Mucosa of descending colon (tissue), 3 donors: ENCODE measurements around the gene GINS1. TPM values are rescaled to one million over a fixed set of nuclear protein-coding genes. Genes with fewer than 3 reads are reported as not detected.

ENCODE experiments used
- ATAC-seq: fragments of 200-7000 bp; cut with Tn5 transposase; one replicate; pipeline ENCODE4 v1.9.1; 2020; ENCODE audit warnings: mild to moderate bottlenecking, moderate library complexity
- DNase-seq, 3 donors: peaks; one replicate each; pipeline ENCODE4 v3.0.0-alpha.2; 2020
- H3K36me3 ChIP-seq: fragments of 200-600 bp; one replicate; pipeline ENCODE4 v1.8.0; 2021; ENCODE audit warnings: low read depth, mild to moderate bottlenecking
- H3K4me1 ChIP-seq: fragments of 200-600 bp; one replicate; pipeline ENCODE4 v1.8.0; 2021; ENCODE audit warnings: low read depth, mild to moderate bottlenecking
- H3K4me3 ChIP-seq: fragments of 200-600 bp; one replicate; pipeline ENCODE4 v1.8.0; 2021; ENCODE audit warnings: mild to moderate bottlenecking
- H3K9me3 ChIP-seq: fragments of 200-600 bp; one replicate; pipeline ENCODE4 v1.8.0; 2021; ENCODE audit warnings: mild to moderate bottlenecking
- CTCF ChIP-seq: fragments of 200-600 bp; IDR thresholded peaks from one replicate; pipeline ENCODE4 v1.8.0; 2022; ENCODE audit warnings: antibody characterized with exemption, mild to moderate bottlenecking
- intact Hi-C, 2 donors: fragments of 100-400 bp; cut with DNase I in 1 of 2; cut with micrococcal nuclease in 1 of 2; formaldehyde crosslinking; loops; one replicate each; pipeline versions ENCODE4 v1.11.0 to v1.11.1; 2022; cut with DNase I, micrococcal nuclease
- total RNA-seq, 3 donors: library from RNA; stranded (reverse); fragmentation: NEBNext Ultra II Directional in 2 of 3; extraction: Animal tissue kit (Norgen Biotek cat#: 25700) in 2 of 3; gene quantifications; one replicate each; pipeline versions ENCODE4 v1.2.1 to v1.2.4, GENCODE V29; 2021 to 2023
- donor health status: DM: no; HTN: no; CAD: no; lungs with moderate emphysema.
- donor health status: DM: no; HTN: no; CAD: no.
- donor health status: DM: no; HTN: yes; CAD: no.

The GINS1 gene
- total RNA-seq, 3 donors from 2014 or later, result 1.8 to 8.6 (median 1.9) TPM

GRCh38 chr20:25487306-25487705 is 79.8 kb downstream of the GINS1 start:
- no peaks in the 10 kb centered on the region for H3K36me3 ChIP-seq
- DNase-seq (no peak), ATAC-seq (no peak)
- TF ChIP-seq CTCF, result no peak
- intact Hi-C loops, result no loop called here
- H3K4me3 ChIP-seq, result no peak overlapping the region
- H3K4me1 ChIP-seq, result no peaks in the 10 kb centered on the region
- no peaks in the 10 kb centered on the region for H3K9me3 ChIP-seq

DNA sequence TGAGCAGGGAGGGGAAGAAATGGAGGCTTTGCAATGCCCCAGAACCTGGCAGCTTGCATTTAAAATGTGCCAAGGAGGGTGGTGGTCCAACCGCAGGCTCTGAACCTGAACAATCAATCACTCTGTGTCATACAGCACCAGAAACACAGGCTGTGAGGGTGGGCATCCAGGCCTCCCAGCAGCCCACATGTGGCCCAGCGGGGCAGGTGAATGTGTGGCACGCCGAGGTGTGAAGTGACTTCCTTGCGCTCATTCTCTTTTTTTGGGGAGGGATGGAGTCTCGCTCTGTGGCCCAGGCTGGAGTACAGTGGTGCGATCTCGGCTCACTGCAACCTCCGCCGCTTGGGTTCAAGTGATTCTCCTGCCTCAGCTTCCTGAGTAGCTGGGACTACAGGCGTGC is 80.5 kb downstream of the GINS1 start:
- intact Hi-C loops, result no loop called here
- Histone ChIP-seq H3K36me3 (no peaks in the 10 kb centered on the region), H3K4me3 (no peak overlapping the region), H3K4me1 (no peaks in the 10 kb centered on the region), H3K9me3 (no peaks in the 10 kb centered on the region)
- DNase-seq, result no peak
- no peak for ATAC-seq
- TF ChIP-seq CTCF, result no peak

DNA sequence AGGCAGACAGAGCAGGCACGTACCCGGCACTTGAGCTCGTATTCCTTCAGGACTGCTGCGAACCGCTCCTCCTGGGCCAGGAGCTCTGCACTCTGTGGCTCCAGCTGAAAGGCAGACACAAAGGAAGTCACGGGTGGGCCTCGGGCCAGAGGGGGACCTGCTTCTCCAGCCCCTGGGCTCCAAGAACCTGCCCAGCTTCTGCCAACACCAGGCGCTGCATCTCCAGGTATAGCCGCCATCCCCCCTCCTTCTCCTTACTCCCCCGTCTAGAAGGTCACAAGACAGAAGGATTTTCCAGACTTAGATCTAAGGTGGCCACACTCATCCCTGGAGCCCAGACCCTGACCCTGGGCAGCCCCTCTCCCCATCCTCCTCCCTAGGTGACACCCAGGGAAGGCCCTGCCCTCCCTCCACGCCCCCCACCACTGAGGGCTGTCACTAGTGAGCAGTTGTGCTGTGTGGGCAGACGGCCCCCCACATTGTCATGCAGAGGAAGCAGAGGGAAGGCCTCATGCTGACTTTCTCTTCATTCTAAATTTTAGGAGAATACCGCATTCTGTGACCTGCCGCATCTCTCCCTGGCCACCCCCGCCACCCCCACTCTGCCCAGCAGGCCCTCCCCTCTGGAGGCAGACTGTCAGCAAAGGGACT is 81.9 kb downstream of the GINS1 start:
- intact Hi-C loops, result no loop called here
- H3K9me3 ChIP-seq, result no peaks in the 10 kb centered on the region
- ATAC-seq, result no peak
- no peak for DNase-seq
- H3K4me3 ChIP-seq, result no peak overlapping the region
- no peak for TF ChIP-seq CTCF
- H3K4me1 ChIP-seq, result no peaks in the 10 kb centered on the region
- no peaks in the 10 kb centered on the region for H3K36me3 ChIP-seq

DNA sequence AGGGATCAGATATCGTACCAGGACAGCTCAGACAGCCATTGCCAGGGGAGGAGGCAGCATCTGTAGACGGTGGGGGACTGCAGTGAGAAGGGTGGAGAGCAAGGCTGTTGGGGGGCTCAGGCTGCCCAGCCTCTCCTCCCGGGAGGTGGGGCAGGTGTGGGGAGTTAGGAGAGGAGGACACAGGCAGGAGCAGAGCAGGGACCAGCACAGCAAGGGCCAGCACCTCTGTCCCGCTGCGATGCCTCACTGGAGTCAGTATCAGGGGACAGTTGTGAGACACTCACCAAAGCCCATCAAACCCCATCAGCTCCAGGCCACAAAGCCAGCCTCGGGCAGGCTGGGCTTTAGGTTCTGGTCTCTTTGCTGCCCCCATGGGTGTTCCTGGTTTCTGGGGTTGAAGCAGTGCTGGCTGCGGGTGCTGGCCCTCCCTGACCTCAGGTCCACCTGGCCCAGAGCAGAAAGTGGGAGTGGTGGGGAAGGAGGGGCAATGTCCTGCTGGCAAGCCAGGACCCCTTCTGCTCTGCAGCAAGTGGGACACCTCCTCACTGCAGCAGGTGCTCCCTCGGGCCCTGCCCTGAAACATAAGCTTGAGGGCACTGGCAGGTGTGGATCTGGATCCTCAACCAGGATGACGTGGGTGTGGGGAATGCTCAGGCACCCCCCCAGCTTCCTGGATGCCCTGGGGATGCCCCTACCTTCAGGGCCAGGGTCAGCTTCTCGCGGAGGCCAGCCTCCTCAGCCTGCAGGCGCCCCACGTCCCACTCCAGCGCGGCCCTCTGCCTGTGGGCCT is 83.4 kb downstream of the GINS1 start:
- Histone ChIP-seq H3K36me3 (no peaks in the 10 kb centered on the region), H3K9me3 (no peaks in the 10 kb centered on the region), H3K4me1 (no peaks in the 10 kb centered on the region), H3K4me3 (no peak overlapping the region)
- intact Hi-C loops, result no loop called here
- TF ChIP-seq CTCF, result no peak
- ATAC-seq (peak; percentile 15), DNase-seq (no peak)

- no peak for DNase-seq
- Histone ChIP-seq H3K9me3 (no peaks in the 10 kb centered on the region), H3K36me3 (no peaks in the 10 kb centered on the region)
Measured at GRCh38 chr20:25491446-25492038, 84.1 kb downstream of the GINS1 start.

More at GRCh38 chr20:25491446-25492038, 84.1 kb downstream of the GINS1 start:
- Histone ChIP-seq H3K4me1 (no peaks in the 10 kb centered on the region), H3K4me3 (no peak overlapping the region)
- ATAC-seq, result no peak
- intact Hi-C loops, result no loop called here
- TF ChIP-seq CTCF, result no peak
